LNCAP (cell line): ENCODE results near the gene FOXN3.

Experiments
- TF ChIP-seq, protein P1 (sequence below): fragments of 450-650 bp; IDR thresholded peaks from 2 replicates; pipeline ENCODE4 v1.5.1; 2017; ENCODE audit warnings: mild to moderate bottlenecking

FOXN3 gene

DNA sequence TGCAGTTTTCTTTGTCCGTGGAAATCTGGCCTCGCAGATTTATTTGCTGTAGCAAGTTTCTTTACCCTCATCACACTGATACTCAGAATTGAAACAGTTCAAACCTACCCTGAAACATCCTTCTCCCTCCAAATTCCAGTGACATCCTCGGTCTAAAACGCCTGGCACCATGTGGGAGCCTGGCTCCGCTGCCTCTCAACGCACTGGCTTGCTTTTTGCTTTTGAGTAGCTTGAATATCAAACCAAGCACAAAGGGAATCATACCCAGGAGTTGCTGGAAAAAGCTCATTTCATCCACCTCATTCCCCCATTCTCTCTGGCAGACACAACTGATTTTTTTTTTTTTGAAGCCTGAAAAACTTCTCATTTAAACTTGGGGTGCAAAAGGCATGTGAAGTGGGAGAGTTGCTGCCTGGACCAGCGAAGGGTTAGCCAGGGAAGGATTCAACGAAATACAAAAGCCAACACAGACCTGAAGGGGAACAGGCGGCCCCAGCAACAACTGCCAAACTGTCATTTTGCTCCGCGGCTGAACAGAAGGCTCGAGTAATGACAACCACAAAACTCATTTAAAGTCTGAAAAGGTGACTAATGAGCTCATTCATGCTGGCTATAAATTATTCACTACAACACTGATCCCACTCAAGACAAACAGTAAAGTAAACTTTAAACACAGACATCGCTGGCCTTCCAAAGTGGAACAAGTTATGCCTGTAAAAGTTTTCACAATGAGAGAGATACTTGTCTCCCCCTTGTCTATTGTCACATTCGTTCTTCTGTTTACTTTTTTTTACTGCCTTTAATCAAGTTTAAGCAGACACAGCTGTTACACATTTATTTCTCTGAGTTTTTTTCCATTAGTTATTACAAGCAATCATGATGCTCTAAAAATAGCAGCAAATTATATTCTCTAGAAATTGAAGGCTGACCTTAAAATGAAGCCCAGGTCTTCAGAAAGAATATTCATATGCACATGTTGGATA is 12.5 kb upstream of the FOXN3 start:
- TF ChIP-seq, protein P1, sequence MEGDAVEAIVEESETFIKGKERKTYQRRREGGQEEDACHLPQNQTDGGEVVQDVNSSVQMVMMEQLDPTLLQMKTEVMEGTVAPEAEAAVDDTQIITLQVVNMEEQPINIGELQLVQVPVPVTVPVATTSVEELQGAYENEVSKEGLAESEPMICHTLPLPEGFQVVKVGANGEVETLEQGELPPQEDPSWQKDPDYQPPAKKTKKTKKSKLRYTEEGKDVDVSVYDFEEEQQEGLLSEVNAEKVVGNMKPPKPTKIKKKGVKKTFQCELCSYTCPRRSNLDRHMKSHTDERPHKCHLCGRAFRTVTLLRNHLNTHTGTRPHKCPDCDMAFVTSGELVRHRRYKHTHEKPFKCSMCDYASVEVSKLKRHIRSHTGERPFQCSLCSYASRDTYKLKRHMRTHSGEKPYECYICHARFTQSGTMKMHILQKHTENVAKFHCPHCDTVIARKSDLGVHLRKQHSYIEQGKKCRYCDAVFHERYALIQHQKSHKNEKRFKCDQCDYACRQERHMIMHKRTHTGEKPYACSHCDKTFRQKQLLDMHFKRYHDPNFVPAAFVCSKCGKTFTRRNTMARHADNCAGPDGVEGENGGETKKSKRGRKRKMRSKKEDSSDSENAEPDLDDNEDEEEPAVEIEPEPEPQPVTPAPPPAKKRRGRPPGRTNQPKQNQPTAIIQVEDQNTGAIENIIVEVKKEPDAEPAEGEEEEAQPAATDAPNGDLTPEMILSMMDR, result no peak

DNA sequence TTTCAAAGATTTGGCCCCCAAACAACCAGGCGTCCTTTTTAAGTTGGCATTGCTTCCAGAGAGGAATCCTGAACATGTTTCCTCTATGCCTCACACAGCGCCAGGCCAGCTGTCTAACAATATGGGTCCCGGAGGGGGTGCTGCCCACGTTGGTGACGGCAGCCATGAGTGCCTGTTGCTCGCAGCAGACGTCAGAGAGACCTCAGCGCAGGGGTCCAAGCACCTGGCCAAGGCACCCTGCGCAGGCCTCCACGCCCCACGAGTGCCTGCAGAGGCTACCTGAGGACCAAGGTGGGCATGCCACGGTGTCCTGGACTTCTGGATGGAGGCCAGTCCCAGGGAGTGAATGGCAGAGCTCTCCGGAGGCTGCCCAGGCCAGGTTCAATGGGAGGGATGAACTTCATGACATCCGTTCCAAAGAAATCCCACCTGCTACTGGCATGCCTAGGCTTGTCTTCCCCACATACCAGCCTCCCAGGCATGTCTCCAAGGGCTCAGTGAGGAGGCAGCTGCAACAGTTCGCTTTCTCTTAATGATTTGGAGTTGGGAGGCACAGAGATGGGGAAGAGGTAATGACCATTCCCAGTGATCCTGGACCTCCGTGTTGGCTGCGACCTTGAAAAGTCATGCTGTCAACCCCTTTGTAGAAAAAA is 11.6 kb upstream of the FOXN3 start:
- TF ChIP-seq, protein P1, result no peak

DNA sequence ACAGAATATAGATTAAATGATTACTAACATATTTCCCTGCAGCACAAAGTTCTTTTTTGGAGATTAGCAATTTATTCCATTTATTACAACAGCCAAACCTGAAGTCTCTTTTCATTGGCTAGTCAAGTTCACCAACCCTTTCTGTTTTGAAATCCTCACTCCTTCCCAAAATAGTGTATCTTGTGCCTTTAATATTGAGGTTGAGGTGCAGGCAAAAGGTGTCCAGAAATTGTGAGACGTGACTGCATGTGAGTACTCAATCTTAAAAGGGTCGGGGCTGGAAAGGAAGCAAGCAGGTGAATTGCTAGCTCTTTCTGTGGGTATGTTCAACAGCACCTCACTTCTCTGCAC is 11.1 kb upstream of the FOXN3 start:
- TF ChIP-seq, protein P1, result no peak

DNA sequence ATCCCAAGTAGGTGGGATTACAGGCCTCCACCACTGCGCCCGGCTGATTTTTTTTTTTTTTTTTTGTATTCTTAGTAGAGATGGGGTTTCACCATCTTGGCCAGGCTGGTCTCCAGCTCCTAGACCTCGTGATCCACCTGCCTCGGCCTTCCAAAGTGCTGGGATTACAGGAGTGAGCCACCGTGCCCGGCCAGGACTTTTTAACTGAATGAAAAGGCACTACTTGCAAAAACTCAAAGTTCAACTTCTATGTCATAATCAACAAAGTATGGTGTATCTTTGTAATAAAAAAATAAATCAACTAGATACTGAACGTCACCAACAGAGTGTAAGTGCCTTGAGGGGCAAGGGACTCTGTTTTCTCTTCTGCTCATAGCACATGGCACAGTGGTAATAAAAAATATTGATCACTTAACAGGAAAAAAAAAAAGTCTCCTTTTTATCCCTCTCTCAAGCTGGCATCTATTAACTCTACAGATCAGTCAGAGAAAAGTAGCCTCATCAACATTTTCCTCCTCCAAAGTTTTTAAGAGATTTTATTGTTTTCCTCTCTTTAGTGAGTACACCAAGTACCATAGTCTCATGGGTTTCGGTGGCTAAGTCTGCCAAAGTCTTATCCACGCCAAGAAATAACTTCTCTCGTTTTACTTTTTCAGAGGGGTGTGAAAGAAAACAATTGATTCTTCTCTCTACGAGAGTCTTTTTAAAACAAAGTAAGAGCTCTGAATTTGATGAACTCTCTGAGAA is 10.6 kb upstream of the FOXN3 start:
- TF ChIP-seq, protein P1, result no peak

DNA sequence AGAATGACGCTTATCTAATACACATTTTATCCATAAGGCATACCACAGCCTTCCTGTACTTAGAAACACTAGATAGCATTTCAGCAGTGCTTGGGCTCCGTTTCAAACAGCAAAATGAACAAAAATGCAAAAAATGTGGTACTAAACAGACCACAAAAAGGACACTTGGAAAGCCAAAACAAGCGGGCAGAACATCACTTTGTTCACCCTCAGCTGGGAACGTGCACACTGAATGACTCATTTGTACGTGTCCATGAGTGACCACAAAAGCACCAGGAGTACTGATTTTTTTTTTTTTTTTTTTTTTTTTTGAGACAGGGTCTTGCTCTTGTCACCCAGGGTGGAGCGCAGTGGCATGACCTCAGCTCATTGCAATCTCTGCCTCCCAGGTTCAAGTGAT is 8.9 kb upstream of the FOXN3 start:
- TF ChIP-seq, protein P1, result no peak

DNA sequence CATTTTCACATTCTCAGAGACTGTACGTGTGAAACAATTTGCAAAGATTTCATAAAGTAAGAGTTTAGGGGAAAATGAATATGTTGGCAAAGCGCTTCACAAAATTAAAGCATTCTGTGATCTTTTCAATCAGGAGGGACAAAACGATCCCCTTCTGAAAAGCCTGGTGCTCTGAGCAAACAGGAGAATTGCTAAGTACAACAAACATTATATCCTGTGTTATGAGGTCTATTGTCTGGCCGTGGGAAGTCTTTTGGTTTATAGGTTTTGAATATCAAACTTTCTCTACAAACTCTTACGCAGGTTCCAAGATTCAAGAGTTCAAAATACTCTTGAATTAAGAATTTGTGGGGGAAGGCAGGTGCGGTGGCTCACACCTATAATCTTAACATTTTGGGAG is 7.2 kb upstream of the FOXN3 start:
- TF ChIP-seq, protein P1, result no peak

DNA sequence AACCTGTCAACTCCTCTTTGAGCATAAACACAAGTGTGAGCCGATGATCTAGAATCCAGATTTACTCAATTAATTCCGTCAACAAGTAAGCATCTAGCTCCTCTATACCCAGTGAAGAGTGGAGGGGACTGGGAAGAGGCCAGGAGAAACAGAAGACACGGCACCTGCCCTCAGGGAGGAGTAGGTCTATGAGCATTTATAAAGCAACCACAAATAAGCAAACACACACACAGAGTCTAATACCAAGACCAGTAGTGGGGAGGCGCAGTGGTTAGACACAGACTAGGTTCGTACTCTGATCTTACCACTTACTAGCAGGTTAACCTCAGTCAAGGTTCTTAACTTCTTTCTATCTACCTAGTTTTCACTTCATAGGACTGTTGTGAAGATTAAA is 5.9 kb upstream of the FOXN3 start:
- TF ChIP-seq, protein P1, result no peak
